Endothelial cell (in vitro differentiated cells): ENCODE results near the gene IL1RL2. TPM values are rescaled to one million over a fixed set of nuclear protein-coding genes. Genes with fewer than 3 reads are reported as not detected.

Experiments used
- DNase-seq: peaks from one replicate; pipeline ENCODE4 v3.0.0; 2021; ENCODE audit warnings: low spot score
- H3K27ac Mint-ChIP-seq: one replicate; pipeline ENCODE4 v1.8.0; 2021; ENCODE audit warnings: mixed read lengths, inconsistent platforms; ENCODE audit not compliant: unreplicated experiment
- H3K27me3 Mint-ChIP-seq: one replicate; pipeline ENCODE4 v1.8.0; 2021; ENCODE audit warnings: mild to moderate bottlenecking, moderate library complexity, mixed read lengths, inconsistent platforms; ENCODE audit not compliant: unreplicated experiment
- H3K36me3 Mint-ChIP-seq: one replicate; pipeline ENCODE4 v1.8.0; 2021; ENCODE audit warnings: mild to moderate bottlenecking, low read depth, mixed read lengths, inconsistent platforms; ENCODE audit not compliant: unreplicated experiment
- H3K4me1 Mint-ChIP-seq: one replicate; pipeline ENCODE4 v1.8.0; 2021; ENCODE audit warnings: mild to moderate bottlenecking, mixed read lengths, inconsistent platforms; ENCODE audit not compliant: unreplicated experiment
- H3K4me3 Mint-ChIP-seq: one replicate; pipeline ENCODE4 v1.8.0; 2021; ENCODE audit warnings: mild to moderate bottlenecking, mixed read lengths, inconsistent platforms; ENCODE audit not compliant: unreplicated experiment
- H3K9me3 Mint-ChIP-seq: one replicate; pipeline ENCODE4 v1.8.0; 2021; ENCODE audit warnings: mixed read lengths, inconsistent platforms; ENCODE audit not compliant: unreplicated experiment
- CTCF ChIP-seq: fragments of 200-600 bp; sonication (generic); IDR thresholded peaks from one replicate; pipeline ENCODE4 v1.5.0; 2021; ENCODE audit warnings: antibody characterized with exemption; ENCODE audit not compliant: unreplicated experiment
- total RNA-seq: library from RNA; stranded (reverse); fragmentation: NEBNext Ultra II Directional; extraction: Animal tissue kit (Norgen Biotek cat#: 25700); gene quantifications from one replicate; pipeline ENCODE4 v1.2.1, GENCODE V29; 2021; ENCODE audit not compliant: unreplicated experiment

Gene IL1RL2
- total RNA-seq, 1 donor from 2014 or later: not detected

GRCh38 chr2:102278720-102279390 lies 92.0 kb downstream of the IL1RL2 start:
- H3K27ac Mint-ChIP-seq: no peak overlapping the region
- no peak for TF ChIP-seq CTCF
- no peak for DNase-seq
- no peaks in the 10 kb centered on the region for H3K36me3 Mint-ChIP-seq
- H3K9me3 Mint-ChIP-seq: no peaks in the 10 kb centered on the region
- H3K4me1 Mint-ChIP-seq: peaks cover 1% of the 10 kb centered on the region
- no peak overlapping the region for H3K4me3 Mint-ChIP-seq
- no peaks in the 10 kb centered on the region for H3K27me3 Mint-ChIP-seq

GRCh38 chr2:102279391-102279735 lies 92.5 kb downstream of the IL1RL2 start:
- no peaks in the 10 kb centered on the region for H3K27me3 Mint-ChIP-seq
- no peaks in the 10 kb centered on the region for H3K36me3 Mint-ChIP-seq
- no peak overlapping the region for H3K4me3 Mint-ChIP-seq
- no peak for DNase-seq
- no peaks in the 10 kb centered on the region for H3K9me3 Mint-ChIP-seq
- TF ChIP-seq CTCF: no peak
- no peak overlapping the region for H3K27ac Mint-ChIP-seq
- H3K4me1 Mint-ChIP-seq: no peaks in the 10 kb centered on the region

GRCh38 chr2:102282678-102283091 lies 95.9 kb downstream of the IL1RL2 start:
- H3K36me3 Mint-ChIP-seq: no peaks in the 10 kb centered on the region
- H3K9me3 Mint-ChIP-seq: no peaks in the 10 kb centered on the region
- H3K4me1 Mint-ChIP-seq: peaks cover 6% of the 10 kb centered on the region
- H3K27me3 Mint-ChIP-seq: no peaks in the 10 kb centered on the region
- DNase-seq: no peak
- no peak overlapping the region for H3K4me3 Mint-ChIP-seq
- no peak for TF ChIP-seq CTCF
- H3K27ac Mint-ChIP-seq: no peak overlapping the region

GRCh38 chr2:102283996-102284395 lies 97.2 kb downstream of the IL1RL2 start:
- Mint-ChIP-seq H3K27me3 (no peaks in the 10 kb centered on the region), H3K36me3 (no peaks in the 10 kb centered on the region), H3K4me1 (peaks cover 8% of the 10 kb centered on the region), H3K9me3 (no peaks in the 10 kb centered on the region), H3K4me3 (no peak overlapping the region), H3K27ac (no peak overlapping the region)
- DNase-seq: no peak
- TF ChIP-seq CTCF: no peak

- DNase-seq: no peak
- no peak overlapping the region for H3K4me3 Mint-ChIP-seq
- H3K4me1 Mint-ChIP-seq: peaks cover 8% of the 10 kb centered on the region
- no peaks in the 10 kb centered on the region for H3K27me3 Mint-ChIP-seq
- no peak for TF ChIP-seq CTCF
- H3K36me3 Mint-ChIP-seq: no peaks in the 10 kb centered on the region
- no peaks in the 10 kb centered on the region for H3K9me3 Mint-ChIP-seq
- H3K27ac Mint-ChIP-seq: no peak overlapping the region
Measured at GRCh38 chr2:102284611-102285010, 97.8 kb downstream of the IL1RL2 start.
